SJSA1 (cell line): ENCODE measurements around the gene MCM3. TPM values are rescaled to one million over a fixed set of nuclear protein-coding genes. Genes with fewer than 3 reads are reported as not detected.

ENCODE experiments used
- DNase-seq, 2 experiments: peaks; one replicate each; pipeline ENCODE4 v3.0.0-alpha.2; 2015 to 2020; ENCODE audit warnings: low spot score in 2 of 2, low read depth in 1 of 2
- H3K27ac ChIP-seq: fragments of 250-450 bp; sonication (Bioruptor Pico); 2 replicates; pipeline ENCODE4 v1.5.1; 2020; ENCODE audit warnings: mild to moderate bottlenecking, moderate library complexity
- H3K27me3 ChIP-seq: fragments of 250-450 bp; sonication (Bioruptor Pico); replicated peaks from 2 replicates; pipeline ENCODE4 v1.5.1; 2020; ENCODE audit warnings: mild to moderate bottlenecking, moderate library complexity
- H3K36me3 ChIP-seq: fragments of 250-450 bp; sonication (Bioruptor Pico); 2 replicates; pipeline ENCODE4 v1.5.1; 2020; ENCODE audit warnings: mild to moderate bottlenecking
- H3K4me1 ChIP-seq: fragments of 250-450 bp; sonication (Bioruptor Pico); replicated peaks from 2 replicates; pipeline ENCODE4 v1.6.1; 2021; ENCODE audit warnings: mild to moderate bottlenecking
- H3K4me3 ChIP-seq: fragments of 250-450 bp; sonication (Bioruptor Pico); 2 replicates; pipeline ENCODE4 v1.5.1; 2020; ENCODE audit warnings: mild to moderate bottlenecking
- H3K9me3 ChIP-seq: fragments of 250-450 bp; sonication (Bioruptor Pico); replicated peaks from 2 replicates; pipeline ENCODE4 v1.5.1; 2020; ENCODE audit warnings: mild to moderate bottlenecking
- total RNA-seq: library from RNA; depleted of rRNA; stranded (reverse); fragments of >200 nt; shearing (Covaris generic); gene quantifications from 2 replicates; pipeline ENCODE4 v1.2.3, GENCODE V29; 2014

Gene MCM3
- total RNA-seq, 1 experiment from 2014 or later = 212 TPM

DNA sequence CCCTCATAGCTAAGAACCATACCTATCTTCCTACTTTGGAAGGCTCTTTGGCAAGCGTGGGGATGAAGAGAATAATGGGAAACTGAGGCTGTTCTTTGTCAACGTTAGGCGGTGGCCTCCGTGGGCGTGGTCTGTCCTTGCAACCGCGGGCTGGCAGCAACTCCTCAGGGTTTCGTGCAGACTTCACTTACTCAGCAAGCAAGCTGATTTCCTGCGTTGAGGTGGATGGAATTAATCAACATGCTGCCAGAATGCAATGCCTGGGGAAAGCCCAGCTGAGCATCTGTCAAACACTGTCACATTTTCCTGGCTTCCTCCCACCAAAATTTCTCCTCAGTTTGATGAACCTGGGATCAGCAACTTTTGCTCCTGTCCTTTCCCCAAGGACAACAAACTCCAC, 31.0 kb downstream of the MCM3 start:
- no peak overlapping the region for H3K4me3 ChIP-seq
- peaks cover 26% of the 10 kb centered on the region for H3K27me3 ChIP-seq
- no peaks in the 10 kb centered on the region for H3K4me1 ChIP-seq
- no peak for DNase-seq
- H3K36me3 ChIP-seq = no peaks in the 10 kb centered on the region; the same call in 1 of the 2 replicates
- no peak overlapping the region for H3K27ac ChIP-seq
- no peaks in the 10 kb centered on the region for H3K9me3 ChIP-seq

DNA sequence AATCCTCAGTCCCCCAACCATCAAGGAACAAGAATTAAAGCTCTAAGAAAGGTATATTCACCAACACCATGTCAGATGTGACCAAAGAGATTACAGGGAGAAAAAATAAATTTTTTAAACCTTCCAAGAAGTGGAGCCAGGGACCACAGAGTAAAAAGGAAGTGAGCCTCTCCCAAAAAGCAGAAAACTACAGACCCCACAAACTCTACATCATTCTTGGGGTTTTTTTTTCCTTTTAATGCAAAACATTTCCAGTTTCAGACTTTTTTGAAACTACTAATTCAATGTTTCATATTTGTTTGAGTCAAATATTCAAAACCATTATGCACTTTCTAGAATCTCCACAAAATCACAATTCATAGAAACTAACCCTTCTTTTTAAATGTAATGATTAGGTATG, 33.4 kb downstream of the MCM3 start:
- no peaks in the 10 kb centered on the region for H3K4me1 ChIP-seq
- no peaks in the 10 kb centered on the region; the same call in 1 of the 2 replicates for H3K36me3 ChIP-seq
- H3K27me3 ChIP-seq = peaks cover 32% of the 10 kb centered on the region
- H3K27ac ChIP-seq = no peak overlapping the region
- no peak for DNase-seq
- H3K9me3 ChIP-seq = no peaks in the 10 kb centered on the region
- no peak overlapping the region for H3K4me3 ChIP-seq

DNA sequence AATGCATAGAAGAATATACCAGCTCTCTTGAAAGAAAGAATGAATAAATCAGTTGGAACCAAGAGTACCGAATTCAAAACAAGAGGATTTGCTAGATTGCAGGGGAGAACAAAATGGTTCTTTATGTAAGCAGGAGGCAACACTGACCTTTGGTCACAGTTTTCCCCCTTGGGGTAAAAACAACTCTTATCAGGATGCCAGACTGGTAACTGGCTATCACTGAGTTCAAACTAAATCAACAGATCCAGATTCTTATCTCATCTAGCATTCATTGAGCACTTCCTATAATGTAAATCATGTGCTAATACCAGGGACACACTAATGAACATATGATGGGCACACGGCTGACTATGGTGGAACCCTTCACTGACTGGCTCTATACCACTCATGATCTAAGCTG, 35.5 kb downstream of the MCM3 start:
- H3K4me1 ChIP-seq = no peaks in the 10 kb centered on the region
- H3K4me3 ChIP-seq = no peak overlapping the region
- H3K36me3 ChIP-seq = no peaks in the 10 kb centered on the region
- no peak for DNase-seq
- H3K27me3 ChIP-seq = peaks cover 29% of the 10 kb centered on the region
- H3K9me3 ChIP-seq = no peaks in the 10 kb centered on the region
- no peak overlapping the region for H3K27ac ChIP-seq

DNA sequence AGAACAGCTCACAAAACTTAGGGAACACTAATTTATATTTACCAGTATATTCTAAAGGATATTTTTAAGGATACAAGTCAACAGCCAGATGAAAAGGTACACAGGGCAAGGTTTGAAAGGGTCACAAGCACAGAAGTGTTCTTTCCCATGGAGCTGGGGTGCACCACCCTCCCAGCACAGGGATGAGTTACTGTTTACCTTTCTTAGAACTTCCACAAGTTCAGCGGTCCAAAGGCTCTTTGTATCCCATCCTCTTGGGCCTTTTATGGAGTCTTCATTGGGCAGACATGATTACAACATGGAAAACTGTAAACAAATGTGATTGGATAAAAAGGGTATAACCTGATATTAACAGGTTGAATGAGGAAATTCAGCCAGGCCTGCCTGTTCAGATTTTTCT, 39.1 kb downstream of the MCM3 start:
- H3K9me3 ChIP-seq = no peaks in the 10 kb centered on the region
- H3K27me3 ChIP-seq = peaks cover 16% of the 10 kb centered on the region
- no peak overlapping the region for H3K27ac ChIP-seq
- H3K36me3 ChIP-seq = no peaks in the 10 kb centered on the region
- no peak for DNase-seq
- no peaks in the 10 kb centered on the region for H3K4me1 ChIP-seq
- H3K4me3 ChIP-seq = no peak overlapping the region

- no peaks in the 10 kb centered on the region for H3K4me1 ChIP-seq
- H3K4me3 ChIP-seq = no peak within 1 kb of the TSS
- H3K9me3 ChIP-seq = no peaks in the 10 kb centered on the region
- peaks cover 16% of the 10 kb centered on the region for H3K27me3 ChIP-seq
- H3K27ac ChIP-seq = no peak within 1 kb of the TSS
- no peaks in the 10 kb centered on the region for H3K36me3 ChIP-seq
- no peak for DNase-seq
Observed at GRCh38 chr6:52244400-52244799, 40.1 kb downstream of the MCM3 start, which contains the start of gene IL17F. TSS of gene IL17F (minus strand) at chr6:52244500. CDS start at chr6:52244429, 71 bp downstream.

DNA sequence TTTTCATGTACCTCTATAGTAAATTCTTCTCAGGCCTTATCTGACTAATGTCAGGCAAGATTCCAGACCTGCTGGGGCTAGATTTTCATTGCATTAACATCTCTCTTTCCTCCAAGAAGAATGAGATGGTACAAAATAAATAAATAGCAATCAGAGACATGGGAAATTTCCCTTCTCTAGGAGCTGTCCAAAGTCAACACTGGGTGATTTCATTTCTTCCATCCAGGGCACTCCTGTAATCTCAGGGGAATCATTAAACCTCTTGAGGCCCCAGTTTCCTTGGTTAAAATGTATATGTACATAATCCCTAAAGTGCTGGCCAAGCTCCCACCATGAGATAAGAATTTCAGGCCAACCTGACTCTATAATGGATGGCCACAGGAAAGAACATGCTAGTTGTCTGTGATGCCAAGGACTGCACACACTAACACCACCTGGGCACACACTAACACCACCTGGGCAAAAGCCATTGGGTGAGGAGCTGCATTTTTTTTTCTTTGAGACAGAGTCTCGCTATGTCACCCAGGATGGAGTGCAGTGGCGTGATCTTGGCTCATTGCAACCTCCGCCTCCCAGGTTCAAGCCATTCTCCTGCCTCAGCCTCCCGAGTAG, 41.2 kb downstream of the MCM3 start:
- H3K27ac ChIP-seq = no peak overlapping the region
- peaks cover 9% of the 10 kb centered on the region for H3K27me3 ChIP-seq
- H3K4me3 ChIP-seq = no peak overlapping the region
- H3K9me3 ChIP-seq = no peaks in the 10 kb centered on the region
- H3K36me3 ChIP-seq = no peaks in the 10 kb centered on the region
- DNase-seq = peak in 1 of 2 experiments; percentile 29
- H3K4me1 ChIP-seq = no peaks in the 10 kb centered on the region

GRCh38 chr6:52241819-52242218, 42.7 kb downstream of the MCM3 start:
- Histone ChIP-seq H3K4me1 (no peaks in the 10 kb centered on the region), H3K27me3 (peaks cover 9% of the 10 kb centered on the region), H3K36me3 (no peaks in the 10 kb centered on the region), H3K9me3 (no peaks in the 10 kb centered on the region), H3K27ac (no peak overlapping the region), H3K4me3 (no peak overlapping the region)
- no peak for DNase-seq

- H3K36me3 ChIP-seq = no peaks in the 10 kb centered on the region
- no peaks in the 10 kb centered on the region for H3K9me3 ChIP-seq
- H3K4me1 ChIP-seq = no peaks in the 10 kb centered on the region
- peaks cover 24% of the 10 kb centered on the region for H3K27me3 ChIP-seq
- no peak overlapping the region for H3K27ac ChIP-seq
- H3K4me3 ChIP-seq = no peak overlapping the region
- DNase-seq = peak; percentile 41 to 62
Observed at GRCh38 chr6:52233975-52234823, 50.3 kb downstream of the MCM3 start.

DNA sequence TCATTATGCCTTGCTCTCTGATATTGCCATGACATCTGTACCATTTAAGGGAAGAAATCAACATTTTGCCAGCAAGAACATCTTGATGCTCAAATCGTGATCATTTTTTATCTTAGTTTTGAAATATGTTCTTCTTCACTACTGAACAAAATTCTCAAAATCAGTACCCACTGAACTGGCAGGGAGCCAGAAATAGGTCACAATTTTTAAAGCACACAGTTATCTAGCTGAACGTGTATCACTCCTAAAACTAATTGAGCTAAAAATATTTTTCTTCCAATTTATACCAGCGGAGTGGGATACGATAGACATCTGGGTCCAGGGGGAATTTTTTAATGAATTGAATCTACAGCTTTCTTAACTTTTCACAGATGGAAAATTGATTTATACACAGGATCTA, 51.5 kb downstream of the MCM3 start:
- Histone ChIP-seq H3K27me3 (peaks cover 24% of the 10 kb centered on the region), H3K36me3 (no peaks in the 10 kb centered on the region), H3K9me3 (no peaks in the 10 kb centered on the region), H3K4me1 (no peaks in the 10 kb centered on the region), H3K27ac (no peak overlapping the region), H3K4me3 (no peak overlapping the region)
- DNase-seq = no peak

DNA sequence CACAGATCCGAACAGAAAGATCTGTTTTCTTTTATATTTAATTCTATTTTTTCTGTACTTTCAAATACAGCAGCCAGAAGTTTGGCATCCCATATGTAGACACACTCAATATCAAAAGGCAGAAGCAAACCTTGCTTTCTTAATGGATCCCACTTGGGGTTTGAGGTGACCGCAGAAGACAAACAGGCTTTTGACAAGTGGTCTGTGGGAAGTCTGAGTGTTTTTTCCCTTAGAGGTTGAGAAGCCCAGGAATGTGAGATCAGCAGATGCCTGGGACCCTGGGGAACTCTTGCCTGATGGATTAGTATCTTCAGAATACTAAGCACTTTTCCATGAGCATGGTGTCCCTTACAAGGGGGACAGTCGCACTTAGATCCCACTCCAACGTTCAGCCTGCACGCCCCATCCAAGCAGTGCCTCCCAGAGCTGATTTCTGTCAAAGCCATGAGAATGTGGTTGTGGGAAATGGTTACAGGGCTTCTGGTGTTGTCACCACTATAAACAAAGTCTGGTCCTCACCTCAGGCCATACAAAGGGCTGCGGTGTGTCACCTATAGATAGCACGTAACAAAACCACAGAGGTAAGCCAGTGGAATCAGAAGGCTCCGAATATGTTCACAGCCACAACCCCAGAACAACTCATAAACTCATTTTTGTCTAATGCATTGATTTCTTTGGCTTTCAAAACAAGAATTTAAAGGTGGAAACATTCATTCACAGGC, 53.0 kb downstream of the MCM3 start:
- H3K36me3 ChIP-seq = no peaks in the 10 kb centered on the region
- H3K4me1 ChIP-seq = no peaks in the 10 kb centered on the region
- H3K4me3 ChIP-seq = no peak overlapping the region
- H3K27me3 ChIP-seq = peaks cover 23% of the 10 kb centered on the region; the same call in 1 of the 2 replicates
- DNase-seq = no peak
- no peak overlapping the region for H3K27ac ChIP-seq
- no peaks in the 10 kb centered on the region for H3K9me3 ChIP-seq

- Histone ChIP-seq H3K27ac (no peak overlapping the region), H3K27me3 (peaks cover 23% of the 10 kb centered on the region; the same call in 1 of the 2 replicates), H3K4me1 (no peaks in the 10 kb centered on the region), H3K36me3 (no peaks in the 10 kb centered on the region), H3K9me3 (no peaks in the 10 kb centered on the region), H3K4me3 (no peak overlapping the region)
- DNase-seq = no peak
Observed at GRCh38 chr6:52230685-52231084, 53.9 kb downstream of the MCM3 start.

DNA sequence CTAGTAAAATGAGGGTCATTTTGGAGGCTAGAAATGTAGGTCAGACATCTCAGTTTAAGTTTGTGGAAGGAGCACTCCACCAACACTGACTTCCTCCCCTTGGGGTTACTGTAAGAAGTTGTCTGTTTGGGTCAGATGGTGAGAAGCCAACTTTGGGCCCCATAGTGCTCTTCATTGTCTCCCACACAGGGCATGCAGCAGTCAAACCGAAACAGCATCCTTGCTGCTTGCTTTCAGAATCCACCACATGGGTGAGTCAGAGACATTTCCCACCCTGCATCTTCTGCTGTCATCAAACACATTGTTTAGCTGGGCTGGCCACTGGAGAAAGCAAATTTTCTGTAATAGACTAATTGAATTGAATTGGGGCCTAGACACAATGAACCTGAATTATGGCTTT, 57.0 kb downstream of the MCM3 start:
- no peaks in the 10 kb centered on the region for H3K4me1 ChIP-seq
- no peak overlapping the region for H3K4me3 ChIP-seq
- H3K27me3 ChIP-seq = peaks cover 17% of the 10 kb centered on the region; the same call in 1 of the 2 replicates
- DNase-seq = no peak
- H3K36me3 ChIP-seq = no peaks in the 10 kb centered on the region
- H3K9me3 ChIP-seq = no peaks in the 10 kb centered on the region
- no peak overlapping the region for H3K27ac ChIP-seq

DNA sequence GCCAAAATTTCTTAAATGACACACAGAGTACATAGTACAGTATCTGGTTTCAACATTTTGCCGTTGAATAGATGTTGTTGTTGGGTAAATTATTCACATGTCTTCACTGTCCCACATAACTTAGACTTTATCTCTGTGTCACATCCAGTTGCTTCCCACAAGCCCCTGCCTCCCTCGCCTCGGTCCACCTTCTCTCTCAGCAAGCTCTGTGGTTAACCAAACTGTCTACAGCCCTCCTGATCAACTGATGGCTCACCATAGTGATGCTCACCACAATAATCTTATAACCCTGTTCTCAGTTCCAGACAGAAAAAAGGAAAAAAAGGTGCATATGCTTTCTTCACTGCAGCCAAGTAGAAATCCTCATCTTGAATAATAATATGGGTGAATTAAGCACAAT, 63.2 kb downstream of the MCM3 start:
- H3K4me3 ChIP-seq = no peak overlapping the region
- peaks cover 7% of the 10 kb centered on the region for H3K27me3 ChIP-seq
- no peaks in the 10 kb centered on the region for H3K36me3 ChIP-seq
- DNase-seq = no peak
- H3K4me1 ChIP-seq = no peaks in the 10 kb centered on the region
- no peaks in the 10 kb centered on the region for H3K9me3 ChIP-seq
- H3K27ac ChIP-seq = no peak overlapping the region

DNA sequence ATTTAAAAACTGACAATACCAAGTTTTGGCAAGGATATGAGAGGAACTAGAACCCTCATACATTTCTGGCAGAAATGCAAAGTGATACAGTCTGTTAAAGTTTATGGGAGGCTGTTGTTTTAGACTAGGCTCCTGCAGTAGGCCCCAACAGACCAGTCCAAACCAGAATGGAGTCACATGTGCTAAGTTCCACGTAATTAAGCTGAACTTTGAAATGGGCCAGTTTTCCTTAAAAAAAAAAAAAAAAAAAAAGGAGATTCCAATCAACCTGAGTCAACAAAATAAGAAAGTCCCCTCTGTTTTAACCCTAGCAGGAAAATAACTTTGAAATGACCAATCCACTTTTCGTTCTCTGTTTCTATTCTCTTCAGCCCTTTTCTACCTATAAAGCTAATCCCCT, 66.8 kb downstream of the MCM3 start:
- Histone ChIP-seq H3K27ac (no peak overlapping the region), H3K4me3 (no peak overlapping the region), H3K4me1 (no peaks in the 10 kb centered on the region), H3K27me3 (peaks cover 10% of the 10 kb centered on the region), H3K9me3 (no peaks in the 10 kb centered on the region), H3K36me3 (no peaks in the 10 kb centered on the region)
- DNase-seq = no peak
